HG03342 (cell line): ENCODE measurements around the gene RALBP1.

ENCODE experiments used
- ATAC-seq: cut with Tn5 transposase; IDR thresholded peaks from one replicate; pipeline ENCODE4 v1.9.1; 2021; ENCODE audit warnings: mild to moderate bottlenecking, moderate library complexity; ENCODE audit not compliant: unreplicated experiment

Gene RALBP1

GRCh38 chr18:9507565-9508088, 32.3 kb downstream of the RALBP1 start:
- ATAC-seq = no peak

- ATAC-seq = no peak
Observed at GRCh38 chr18:9508446-9509025, 33.2 kb downstream of the RALBP1 start.

- no peak for ATAC-seq
Observed at GRCh38 chr18:9513971-9514512, 38.7 kb downstream of the RALBP1 start.

- no peak for ATAC-seq
Observed at GRCh38 chr18:9516437-9517064, 41.2 kb downstream of the RALBP1 start.

- no peak for ATAC-seq
Observed at GRCh38 chr18:9517869-9518268, 42.6 kb downstream of the RALBP1 start.

- ATAC-seq = no peak
Observed at GRCh38 chr18:9519399-9519798, 44.1 kb downstream of the RALBP1 start.

GRCh38 chr18:9520666-9521065, 45.4 kb downstream of the RALBP1 start:
- ATAC-seq = no peak

GRCh38 chr18:9521770-9522169, 46.5 kb downstream of the RALBP1 start:
- ATAC-seq = no peak

- ATAC-seq = no peak
Observed at GRCh38 chr18:9522952-9523351, 47.6 kb downstream of the RALBP1 start.

GRCh38 chr18:9526458-9526857, 51.1 kb downstream of the RALBP1 start:
- ATAC-seq = no peak

- no peak for ATAC-seq
Observed at GRCh38 chr18:9530226-9531009, 55.1 kb downstream of the RALBP1 start.

- no peak for ATAC-seq
Observed at GRCh38 chr18:9531791-9532410, 56.6 kb downstream of the RALBP1 start.

- ATAC-seq = no peak
Observed at GRCh38 chr18:9534844-9535243, 59.5 kb downstream of the RALBP1 start.

- no peak for ATAC-seq
Observed at GRCh38 chr18:9535430-9535991, 60.2 kb downstream of the RALBP1 start.

- ATAC-seq = no peak
Observed at GRCh38 chr18:9536354-9537152, 61.2 kb downstream of the RALBP1 start.

GRCh38 chr18:9537677-9538076, 62.4 kb downstream of the RALBP1 start:
- ATAC-seq = no peak

- ATAC-seq = no peak
Observed at GRCh38 chr18:9539283-9539682, 64.0 kb downstream of the RALBP1 start.

GRCh38 chr18:9539938-9540337, 64.6 kb downstream of the RALBP1 start:
- no peak for ATAC-seq

GRCh38 chr18:9542924-9543323, 67.6 kb downstream of the RALBP1 start:
- ATAC-seq = no peak

GRCh38 chr18:9545029-9545428, 69.7 kb downstream of the RALBP1 start:
- no peak for ATAC-seq
